Activated CD8-positive, alpha-beta memory T cell treated with anti-CD3 and anti-CD28 coated beads, Interleukin-2, amount 50 U/mL, for 48 hours (primary cell): ENCODE measurements around the gene FOXB2.
"Not testable (repeated sequence)": the region's sequence is repeated elsewhere in the genome, so short reads cannot be mapped to it uniquely, and the experiment has no call there.

Experiments used
- DNase-seq: peaks from one replicate; pipeline ENCODE4 v3.0.0-alpha.2; 2020

The FOXB2 gene

GRCh38 chr9:77019236-77019925 is at the start of gene FOXB2:
TSS of gene FOXB2 (plus strand) at chr9:77019655. CDS start at chr9:77019655, 0 bp downstream.
- DNase-seq = peak; percentile 65

- DNase-seq = no peak
These were observed 49.7 kb upstream of the FOXB2 start for GRCh38 chr9:76969716-76970115.

- DNase-seq = not testable (repeated sequence)
These were observed 40.6 kb upstream of the FOXB2 start for GRCh38 chr9:76978831-76979230.

GRCh38 chr9:76980566-76980965 is 38.9 kb upstream of the FOXB2 start:
- no peak for DNase-seq

GRCh38 chr9:76984486-76984885 is 35.0 kb upstream of the FOXB2 start:
- DNase-seq = no peak

GRCh38 chr9:76985581-76985980 is 33.9 kb upstream of the FOXB2 start:
- no peak for DNase-seq

GRCh38 chr9:76987594-76988200 is 31.8 kb upstream of the FOXB2 start:
- DNase-seq = no peak

- DNase-seq = no peak
These were observed 30.5 kb upstream of the FOXB2 start for GRCh38 chr9:76988941-76989340.

GRCh38 chr9:76989501-76989900 is 30.0 kb upstream of the FOXB2 start:
- DNase-seq = no peak

- no peak for DNase-seq
These were observed 22.8 kb upstream of the FOXB2 start for GRCh38 chr9:76996700-76997099.

GRCh38 chr9:76999261-76999660 is 20.2 kb upstream of the FOXB2 start:
- DNase-seq = no peak

GRCh38 chr9:77000330-77000729 is 19.1 kb upstream of the FOXB2 start:
- DNase-seq = no peak

- no peak for DNase-seq
These were observed 16.1 kb upstream of the FOXB2 start for GRCh38 chr9:77003366-77003765.

- DNase-seq = no peak
These were observed 14.2 kb upstream of the FOXB2 start for GRCh38 chr9:77005216-77005615.

GRCh38 chr9:77010527-77010926 is 8.9 kb upstream of the FOXB2 start:
- no peak for DNase-seq

GRCh38 chr9:77011973-77012821 is 7.3 kb upstream of the FOXB2 start:
- peak; percentile 93 for DNase-seq

GRCh38 chr9:77013206-77013931 is 6.1 kb upstream of the FOXB2 start:
- DNase-seq = no peak

- DNase-seq = peak; percentile 57
These were observed 5.4 kb upstream of the FOXB2 start for GRCh38 chr9:77013932-77014596.

- peak; percentile 55 for DNase-seq
These were observed 4.7 kb upstream of the FOXB2 start for GRCh38 chr9:77014597-77015263.

- peak; percentile 50 for DNase-seq
These were observed 4.0 kb upstream of the FOXB2 start for GRCh38 chr9:77015327-77016048.

- DNase-seq = no peak
These were observed 3.3 kb upstream of the FOXB2 start for GRCh38 chr9:77016121-77016525.
